H1 (cell line): ENCODE measurements around the gene THUMPD3.

Experiments used
- ASH2L ChIP-seq: fragments of 200-600, 300-600 bp; sonication (generic); IDR thresholded peaks from one replicate; pipeline ENCODE4 v1.7.1; 2017; ENCODE audit warnings: low read length
- CBX5 ChIP-seq: fragments of 300-800, 300-1000 bp; sonication (generic); IDR thresholded peaks from 2 replicates; pipeline ENCODE4 v1.7.1; 2016; ENCODE audit warnings: antibody characterized with exemption, low read length, low read depth
- CHD7 ChIP-seq: fragments of 300-600 bp; sonication (generic); IDR thresholded peaks from 2 replicates; pipeline ENCODE4 v1.7.1; 2012; ENCODE audit warnings: low read length, moderate library complexity, mild to moderate bottlenecking, inconsistent platforms; ENCODE audit not compliant: insufficient replicate concordance
- CTCF ChIP-seq, 3 experiments: IDR thresholded peaks; 1 replicate in 2 of 3; 2 replicates in 1 of 3; pipeline versions ENCODE4 v1.5.1 to v1.6.1; 2011; ENCODE audit warnings: low read length in 3 of 3, mild to moderate bottlenecking in 3 of 3, inconsistent platforms in 2 of 3, low read depth in 1 of 3, moderate library complexity in 1 of 3; ENCODE audit not compliant: insufficient read depth in 1 of 3; ENCODE audit errors: control extremely low read depth in 1 of 3
- EZH2 ChIP-seq: fragments of 200-600 bp; sonication (generic); IDR thresholded peaks from 2 replicates; pipeline ENCODE4 v1.7.1; 2012; ENCODE audit warnings: low read depth, mild to moderate bottlenecking, moderate library complexity, low read length, inconsistent platforms; ENCODE audit not compliant: severe bottlenecking
- FOSL1 ChIP-seq: IDR thresholded peaks from 2 replicates; pipeline ENCODE4 v1.6.1; 2011; ENCODE audit warnings: mild to moderate bottlenecking, low read depth, low read length, moderate library complexity; ENCODE audit not compliant: insufficient read depth
- POLR2A ChIP-seq, 2 experiments: IDR thresholded peaks; 1 replicate in 1 of 2; 2 replicates in 1 of 2; pipeline ENCODE4 v1.6.1; 2011; ENCODE audit warnings: low read depth in 2 of 2, low read length in 2 of 2, mild to moderate bottlenecking in 2 of 2; ENCODE audit errors: control extremely low read depth in 1 of 2
- POLR2AphosphoS5 ChIP-seq: IDR thresholded peaks from 2 replicates; pipeline ENCODE4 v1.6.1; 2011; ENCODE audit warnings: low read depth, low read length
- RAD21 ChIP-seq, 2 experiments: IDR thresholded peaks in 1 of 2; conservative IDR thresholded peaks in 1 of 2; 2 replicates each; pipeline ENCODE4 v1.6.1; 2011; ENCODE audit warnings: low read depth in 2 of 2, low read length in 2 of 2, improper control_type of control experiment in 1 of 2, inconsistent platforms in 1 of 2, mild to moderate bottlenecking in 1 of 2, moderate library complexity in 1 of 2
- SIRT6 ChIP-seq: IDR thresholded peaks from one replicate; pipeline ENCODE4 v1.7.1; 2012; ENCODE audit warnings: low read length, inconsistent platforms
- TAF1 ChIP-seq: IDR thresholded peaks from 2 replicates; pipeline ENCODE4 v1.6.1; 2011; ENCODE audit warnings: mild to moderate bottlenecking, low read depth, low read length

DNA sequence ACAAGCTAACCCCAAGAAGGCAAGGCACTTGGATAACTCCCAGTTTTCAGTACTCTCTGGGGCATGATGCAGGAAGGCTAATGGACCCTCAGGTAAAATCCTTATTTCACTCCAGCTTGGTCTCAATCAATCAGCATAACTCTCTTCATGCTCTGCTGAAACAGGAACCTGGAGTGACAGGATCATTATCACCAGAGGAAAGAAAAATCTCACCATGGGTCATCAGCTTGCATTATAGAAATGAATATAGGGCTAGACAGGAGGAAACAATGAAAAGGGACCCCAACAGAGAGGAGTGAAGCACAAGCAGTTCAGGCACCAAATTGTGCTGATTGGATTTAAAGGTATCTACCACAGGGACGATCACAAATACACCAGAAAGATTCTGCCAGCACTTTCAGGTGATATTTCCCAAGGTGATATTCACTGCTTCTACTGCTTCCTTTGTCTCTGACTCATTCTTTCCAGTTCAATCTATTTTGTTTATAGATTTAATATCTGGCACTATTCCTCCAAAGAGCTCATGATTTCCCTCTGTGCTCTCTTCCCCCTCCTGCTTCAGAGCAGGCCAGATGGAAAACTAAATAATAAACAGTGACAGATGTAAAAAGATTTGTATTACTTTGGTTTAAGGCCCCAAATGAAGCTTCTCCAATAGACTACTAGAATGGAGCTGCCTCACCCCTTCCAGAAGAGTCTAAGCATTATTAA is 22.9 kb upstream of the THUMPD3 start:
- TF ChIP-seq CHD7 (no peak), POLR2AphosphoS5 (no peak), CTCF (IDR thresholded peaks at IDR 0.05; ENCODE audit: control extremely low read depth in 1 of 3, insufficient read depth in 1 of 3, low read depth in 1 of 3, low read length in 3 of 3) (no peak), EZH2 (no peak), POLR2A (IDR thresholded peaks at IDR 0.05; ENCODE audit: control extremely low read depth in 1 of 2, low read depth in 2 of 2, low read length in 2 of 2) (no peak), FOSL1 (no peak), TAF1 (no peak), SIRT6 (no peak), CBX5 (no peak), RAD21 (IDR thresholded peaks at IDR 0.05 in 1 of 2, conservative IDR thresholded peaks at IDR 0.05 in 1 of 2; ENCODE audit: low read depth in 2 of 2, low read length in 2 of 2) (no peak), ASH2L (no peak)
